ENCODE results near the gene IMMP2L. TPM values are rescaled to one million over a fixed set of nuclear protein-coding genes. Genes with fewer than 3 reads are reported as not detected.
A peak's percentile ranks its signal among the peaks of the same experiment; 100 is the strongest.

Gene IMMP2L
- total RNA-seq, 1 experiment from 2014 or later = 13.6 TPM

- no peak for TF ChIP-seq JUN (CRISPR knock-in tag; IDR thresholded peaks at IDR 0.05)
- no peak for TF ChIP-seq ZNF121 (CRISPR knock-in tag; IDR thresholded peaks at IDR 0.05)
- no peak for TF ChIP-seq CDX4 (CRISPR knock-in tag; IDR thresholded peaks at IDR 0.05; ENCODE audit: borderline replicate concordance)
- no peak for TF ChIP-seq TP53 (CRISPR knock-in tag; IDR thresholded peaks at IDR 0.05)
- TF ChIP-seq ATF1 (CRISPR knock-in tag; IDR thresholded peaks at IDR 0.05) = no peak
Observed at GRCh38 chr7:110771717-110772116, 790.6 kb downstream of the IMMP2L start (continued).

- peak; percentile 32; the same call in 1 of the 2 replicates for ATAC-seq
- peak overlapping the region; percentile 15 for H3K27ac Mint-ChIP-seq
- H3K4me3 Mint-ChIP-seq = no peak overlapping the region
Observed at GRCh38 chr7:110767550-110768110, 794.7 kb downstream of the IMMP2L start.

GRCh38 chr7:110766864-110767263 is 795.4 kb downstream of the IMMP2L start:
- Mint-ChIP-seq H3K27ac (peak overlapping the region; percentile 17; the same call in 1 of the 2 replicates), H3K36me3 (no peaks in the 10 kb centered on the region), H3K27me3 (ENCODE audit: low read depth) (no peaks in the 10 kb centered on the region), H3K4me3 (no peak overlapping the region), H3K4me1 (peaks cover 17% of the 10 kb centered on the region), H3K9me3 (no peaks in the 10 kb centered on the region)
- DNase-seq (ENCODE audit: low spot score) (no peak), ATAC-seq (no peak)
- ChIA-PET CTCF (no interaction called here), POLR2A (no interaction called here)
- no peak for TF ChIP-seq ESRRA (CRISPR knock-in tag; IDR thresholded peaks at IDR 0.05; ENCODE audit: borderline replicate concordance)
- TF ChIP-seq RELA (CRISPR knock-in tag; IDR thresholded peaks at IDR 0.05; ENCODE audit: borderline replicate concordance) = no peak
- no peak for TF ChIP-seq SOX15 (CRISPR knock-in tag; IDR thresholded peaks at IDR 0.05)
- TF ChIP-seq CDX4 (CRISPR knock-in tag; IDR thresholded peaks at IDR 0.05; ENCODE audit: borderline replicate concordance) = no peak
- no peak for TF ChIP-seq ZNF532 (CRISPR knock-in tag; IDR thresholded peaks at IDR 0.05; ENCODE audit: borderline replicate concordance)
- no peak for TF ChIP-seq FOXP4 (CRISPR knock-in tag; IDR thresholded peaks at IDR 0.05)
- TF ChIP-seq GABPB1 (CRISPR knock-in tag; IDR thresholded peaks at IDR 0.05) = no peak
- TF ChIP-seq IRF1 (CRISPR knock-in tag; IDR thresholded peaks at IDR 0.05) = no peak
- TF ChIP-seq ATF6 (CRISPR knock-in tag; IDR thresholded peaks at IDR 0.05) = no peak
- TF ChIP-seq OVOL2 (CRISPR knock-in tag; IDR thresholded peaks at IDR 0.05; ENCODE audit: borderline replicate concordance) = no peak
- no peak for TF ChIP-seq RORB (CRISPR knock-in tag; IDR thresholded peaks at IDR 0.05)
- TF ChIP-seq ZNF121 (CRISPR knock-in tag; IDR thresholded peaks at IDR 0.05) = no peak
- no peak for TF ChIP-seq ETV6 (CRISPR knock-in tag; IDR thresholded peaks at IDR 0.05)
- TF ChIP-seq SMAD3 (CRISPR knock-in tag; IDR thresholded peaks at IDR 0.05; ENCODE audit: borderline replicate concordance) = no peak

More at GRCh38 chr7:110767550-110768110, 794.7 kb downstream of the IMMP2L start:
- H3K4me1 Mint-ChIP-seq = peaks cover 17% of the 10 kb centered on the region
- H3K36me3 Mint-ChIP-seq = no peaks in the 10 kb centered on the region
- CTCF ChIA-PET = no interaction called here
- TF ChIP-seq NFATC4 (CRISPR knock-in tag; IDR thresholded peaks at IDR 0.05) = no peak
- no peak for TF ChIP-seq JUN (CRISPR knock-in tag; IDR thresholded peaks at IDR 0.05)
- no peak for TF ChIP-seq ZSCAN18 (CRISPR knock-in tag; IDR thresholded peaks at IDR 0.05)
- no peak for TF ChIP-seq FOXK1 (CRISPR knock-in tag; IDR thresholded peaks at IDR 0.05)
- no peak for TF ChIP-seq GRHL2 (CRISPR knock-in tag; IDR thresholded peaks at IDR 0.05; ENCODE audit: insufficient replicate concordance, severe bottlenecking)
- no peak for TF ChIP-seq ZNF219 (CRISPR knock-in tag; IDR thresholded peaks at IDR 0.05; ENCODE audit: borderline replicate concordance)
- TF ChIP-seq EMX1 (CRISPR knock-in tag; IDR thresholded peaks at IDR 0.05) = no peak
- no peaks in the 10 kb centered on the region for H3K27me3 Mint-ChIP-seq (ENCODE audit: low read depth)
- H3K9me3 Mint-ChIP-seq = no peaks in the 10 kb centered on the region
- POLR2A ChIA-PET = interaction anchor here (0.5 to 0.8 kb wide), 2 partner anchors 85 to 536 kb away, joined by 3 to 9 read pairs; no protein-coding TSS in a partner anchor
- no peak for DNase-seq (ENCODE audit: low spot score)

Measured in WTC11 (cell line).